Endothelial cell of umbilical vein (primary cell): ENCODE results near the gene TBC1D8.

Source experiments
- EZH2 ChIP-seq: IDR thresholded peaks from 2 replicates; pipeline ENCODE4 v1.6.1; 2012; ENCODE audit warnings: borderline replicate concordance, low read depth, mild to moderate bottlenecking, moderate library complexity, low read length, inconsistent platforms; ENCODE audit not compliant: severe bottlenecking
- FOS ChIP-seq: IDR thresholded peaks from 2 replicates; pipeline ENCODE4 v1.6.1; 2011; ENCODE audit warnings: mild to moderate bottlenecking, low read length, moderate library complexity, borderline replicate concordance; ENCODE audit not compliant: insufficient read depth
- GATA2 ChIP-seq: IDR thresholded peaks from 2 replicates; pipeline ENCODE4 v1.7.0; 2011; ENCODE audit warnings: low read depth, mild to moderate bottlenecking, moderate library complexity, mixed read lengths, low read length; ENCODE audit not compliant: insufficient read length, insufficient read depth
- JUN ChIP-seq: IDR thresholded peaks from 2 replicates; pipeline ENCODE4 v1.6.1; 2011; ENCODE audit warnings: borderline replicate concordance, low read depth; ENCODE audit not compliant: insufficient read length, insufficient read depth
- MYC ChIP-seq: IDR thresholded peaks from one replicate; pipeline ENCODE4 v1.6.1; 2011; ENCODE audit warnings: mild to moderate bottlenecking, low read depth, low read length
- POLR2A ChIP-seq: IDR thresholded peaks from 2 replicates; pipeline ENCODE4 v1.6.1; 2012; ENCODE audit warnings: low read depth, mild to moderate bottlenecking, control low read depth, low read length
- POLR2AphosphoS5 ChIP-seq: IDR thresholded peaks from 2 replicates; pipeline ENCODE4 v1.6.1; 2012; ENCODE audit warnings: low read depth, mild to moderate bottlenecking, control low read depth, low read length, moderate library complexity; ENCODE audit not compliant: insufficient read depth
- TF ChIP-seq, protein P1 (sequence below), 2 donors: IDR thresholded peaks; 1 replicate in 1 of 2; 2 replicates in 1 of 2; pipeline ENCODE4 v1.5.1; 2011; ENCODE audit warnings: low read length in 2 of 2, mild to moderate bottlenecking in 2 of 2, moderate library complexity in 2 of 2, control low read depth in 1 of 2, inconsistent platforms in 1 of 2, low read depth in 1 of 2; ENCODE audit not compliant: insufficient read depth in 1 of 2; ENCODE audit errors: extremely low read depth in 1 of 2
- TF ChIP-seq, protein P2 (sequence below): IDR thresholded peaks from 2 replicates; pipeline ENCODE4 v1.6.1; 2011; ENCODE audit not compliant: insufficient read depth, insufficient read length

DNA sequence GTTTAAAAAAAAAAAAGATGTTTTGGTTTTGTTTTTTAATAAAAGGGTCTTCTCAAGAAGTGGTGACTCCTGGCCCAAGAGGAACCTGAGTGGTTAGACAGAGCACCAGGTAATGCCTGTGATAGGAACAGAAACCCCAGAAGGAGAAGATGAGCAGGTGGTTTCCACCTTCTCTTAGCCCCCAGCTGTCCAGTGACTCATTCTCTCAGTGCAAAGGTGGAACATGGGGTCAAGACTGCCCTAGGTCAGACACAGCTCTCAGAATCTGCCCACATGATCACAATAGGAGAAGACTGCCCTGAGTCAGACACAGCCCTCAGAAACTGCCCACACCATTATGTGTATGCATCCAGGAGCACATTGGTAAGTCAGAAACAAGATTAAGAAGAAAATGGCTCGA is 61.8 kb downstream of the TBC1D8 start:
- TF ChIP-seq, protein P1, sequence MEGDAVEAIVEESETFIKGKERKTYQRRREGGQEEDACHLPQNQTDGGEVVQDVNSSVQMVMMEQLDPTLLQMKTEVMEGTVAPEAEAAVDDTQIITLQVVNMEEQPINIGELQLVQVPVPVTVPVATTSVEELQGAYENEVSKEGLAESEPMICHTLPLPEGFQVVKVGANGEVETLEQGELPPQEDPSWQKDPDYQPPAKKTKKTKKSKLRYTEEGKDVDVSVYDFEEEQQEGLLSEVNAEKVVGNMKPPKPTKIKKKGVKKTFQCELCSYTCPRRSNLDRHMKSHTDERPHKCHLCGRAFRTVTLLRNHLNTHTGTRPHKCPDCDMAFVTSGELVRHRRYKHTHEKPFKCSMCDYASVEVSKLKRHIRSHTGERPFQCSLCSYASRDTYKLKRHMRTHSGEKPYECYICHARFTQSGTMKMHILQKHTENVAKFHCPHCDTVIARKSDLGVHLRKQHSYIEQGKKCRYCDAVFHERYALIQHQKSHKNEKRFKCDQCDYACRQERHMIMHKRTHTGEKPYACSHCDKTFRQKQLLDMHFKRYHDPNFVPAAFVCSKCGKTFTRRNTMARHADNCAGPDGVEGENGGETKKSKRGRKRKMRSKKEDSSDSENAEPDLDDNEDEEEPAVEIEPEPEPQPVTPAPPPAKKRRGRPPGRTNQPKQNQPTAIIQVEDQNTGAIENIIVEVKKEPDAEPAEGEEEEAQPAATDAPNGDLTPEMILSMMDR (IDR thresholded peaks at IDR 0.05; ENCODE audit: extremely low read depth in 1 of 2, insufficient read depth in 1 of 2, low read depth in 1 of 2, low read length in 2 of 2): no peak
- TF ChIP-seq POLR2A: no peak
- TF ChIP-seq JUN: no peak
- no peak for TF ChIP-seq POLR2AphosphoS5
- TF ChIP-seq, protein P2, sequence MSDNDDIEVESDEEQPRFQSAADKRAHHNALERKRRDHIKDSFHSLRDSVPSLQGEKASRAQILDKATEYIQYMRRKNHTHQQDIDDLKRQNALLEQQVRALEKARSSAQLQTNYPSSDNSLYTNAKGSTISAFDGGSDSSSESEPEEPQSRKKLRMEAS: no peak
- no peak for TF ChIP-seq EZH2
- TF ChIP-seq GATA2: no peak
- TF ChIP-seq MYC: no peak
- TF ChIP-seq FOS: no peak
